Measurements from ENCODE around the gene PRTG.
"Not testable (repeated sequence)": the region's sequence is repeated elsewhere in the genome, so short reads cannot be mapped to it uniquely, and the experiment has no call there.

PRTG gene

GRCh38 chr15:55703873-55704301, 39.1 kb downstream of the PRTG start:
- DNase-seq (ENCODE audit: low read depth), result no peak
- TF ChIP-seq CTCF (IDR thresholded peaks at IDR 0.05; ENCODE audit: control insufficient read depth, insufficient read depth, low read depth, low read length, missing control alignments), result no peak
- H3K4me3 ChIP-seq (ENCODE audit: control insufficient read depth, low read depth, low read length), result no peak overlapping the region

GRCh38 chr15:55700876-55701275, 42.1 kb downstream of the PRTG start:
- no peak overlapping the region for H3K4me3 ChIP-seq (ENCODE audit: control insufficient read depth, low read depth, low read length)

GRCh38 chr15:55698653-55699052, 44.3 kb downstream of the PRTG start:
- H3K4me3 ChIP-seq (ENCODE audit: control insufficient read depth, low read depth, low read length), result no peak overlapping the region
- TF ChIP-seq CTCF (IDR thresholded peaks at IDR 0.05; ENCODE audit: control insufficient read depth, insufficient read depth, low read depth, low read length, missing control alignments), result no peak
- DNase-seq (ENCODE audit: low read depth), result no peak

More at GRCh38 chr15:55700876-55701275, 42.1 kb downstream of the PRTG start:
- DNase-seq (ENCODE audit: low read depth), result no peak
- TF ChIP-seq CTCF (IDR thresholded peaks at IDR 0.05; ENCODE audit: control insufficient read depth, insufficient read depth, low read depth, low read length, missing control alignments), result no peak

GRCh38 chr15:55696221-55696620, 46.7 kb downstream of the PRTG start:
- no peak for TF ChIP-seq CTCF (IDR thresholded peaks at IDR 0.05; ENCODE audit: control insufficient read depth, insufficient read depth, low read depth, low read length, missing control alignments)
- no peak overlapping the region for H3K4me3 ChIP-seq (ENCODE audit: control insufficient read depth, low read depth, low read length)
- no peak for DNase-seq (ENCODE audit: low read depth)

GRCh38 chr15:55695432-55695831, 47.5 kb downstream of the PRTG start:
- no peak for TF ChIP-seq CTCF (IDR thresholded peaks at IDR 0.05; ENCODE audit: control insufficient read depth, insufficient read depth, low read depth, low read length, missing control alignments)
- DNase-seq (ENCODE audit: low read depth), result no peak
- H3K4me3 ChIP-seq (ENCODE audit: control insufficient read depth, low read depth, low read length), result no peak overlapping the region

GRCh38 chr15:55694652-55695150, 48.3 kb downstream of the PRTG start:
- no peak for TF ChIP-seq CTCF (IDR thresholded peaks at IDR 0.05; ENCODE audit: control insufficient read depth, insufficient read depth, low read depth, low read length, missing control alignments)
- peak; percentile 8 for DNase-seq (ENCODE audit: low read depth)
- H3K4me3 ChIP-seq (ENCODE audit: control insufficient read depth, low read depth, low read length), result no peak overlapping the region

- DNase-seq (ENCODE audit: low read depth); H3K4me3 ChIP-seq (ENCODE audit: control insufficient read depth, low read depth, low read length): not testable (repeated sequence)
Observed at GRCh38 chr15:55693116-55693515, 49.8 kb downstream of the PRTG start.

Data from AG09309 (cell line).